ENCODE data around the gene OSR1.

Gene OSR1

DNA sequence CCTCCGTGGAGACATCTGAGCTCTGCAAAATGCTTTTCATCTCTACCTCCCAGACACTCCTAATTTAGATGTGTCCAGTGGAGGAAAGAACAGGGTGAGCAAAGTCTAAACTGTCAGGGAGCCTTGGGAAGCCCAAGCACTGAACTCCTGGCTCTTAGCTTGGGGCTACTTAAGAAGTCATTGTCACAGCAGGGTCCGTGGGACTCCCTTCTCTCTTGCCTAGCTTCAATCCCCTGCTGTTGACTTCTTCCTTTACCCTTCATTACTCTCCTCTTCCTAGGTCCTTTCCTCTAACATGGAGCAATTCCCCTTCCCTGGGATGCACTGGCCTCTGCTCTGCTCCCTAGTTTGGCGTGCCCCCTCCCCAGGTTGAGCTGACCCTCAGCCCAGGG lies 3.4 kb downstream of the OSR1 start:
- TF ChIP-seq, protein P1, sequence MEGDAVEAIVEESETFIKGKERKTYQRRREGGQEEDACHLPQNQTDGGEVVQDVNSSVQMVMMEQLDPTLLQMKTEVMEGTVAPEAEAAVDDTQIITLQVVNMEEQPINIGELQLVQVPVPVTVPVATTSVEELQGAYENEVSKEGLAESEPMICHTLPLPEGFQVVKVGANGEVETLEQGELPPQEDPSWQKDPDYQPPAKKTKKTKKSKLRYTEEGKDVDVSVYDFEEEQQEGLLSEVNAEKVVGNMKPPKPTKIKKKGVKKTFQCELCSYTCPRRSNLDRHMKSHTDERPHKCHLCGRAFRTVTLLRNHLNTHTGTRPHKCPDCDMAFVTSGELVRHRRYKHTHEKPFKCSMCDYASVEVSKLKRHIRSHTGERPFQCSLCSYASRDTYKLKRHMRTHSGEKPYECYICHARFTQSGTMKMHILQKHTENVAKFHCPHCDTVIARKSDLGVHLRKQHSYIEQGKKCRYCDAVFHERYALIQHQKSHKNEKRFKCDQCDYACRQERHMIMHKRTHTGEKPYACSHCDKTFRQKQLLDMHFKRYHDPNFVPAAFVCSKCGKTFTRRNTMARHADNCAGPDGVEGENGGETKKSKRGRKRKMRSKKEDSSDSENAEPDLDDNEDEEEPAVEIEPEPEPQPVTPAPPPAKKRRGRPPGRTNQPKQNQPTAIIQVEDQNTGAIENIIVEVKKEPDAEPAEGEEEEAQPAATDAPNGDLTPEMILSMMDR (IDR thresholded peaks at IDR 0.05; ENCODE audit: borderline replicate concordance, insufficient read depth, low read depth, low read length), result no peak

GRCh38 chr2:19353721-19354050 lies 4.7 kb downstream of the OSR1 start:
- TF ChIP-seq, protein P1 (IDR thresholded peaks at IDR 0.05; ENCODE audit: borderline replicate concordance, insufficient read depth, low read depth, low read length), result no peak
- H3K4me3 ChIP-seq (ENCODE audit: low read depth, low read length), result no peak overlapping the region

More for the DNA sequence above, 3.4 kb downstream of the OSR1 start:
- no peak overlapping the region for H3K4me3 ChIP-seq (ENCODE audit: low read depth, low read length)

GRCh38 chr2:19352946-19353720 lies 5.3 kb downstream of the OSR1 start:
- H3K4me3 ChIP-seq (ENCODE audit: low read depth, low read length), result no peak overlapping the region
- TF ChIP-seq, protein P1 (IDR thresholded peaks at IDR 0.05; ENCODE audit: borderline replicate concordance, insufficient read depth, low read depth, low read length), result no peak

GRCh38 chr2:19351899-19352697 lies 6.3 kb downstream of the OSR1 start:
- TF ChIP-seq, protein P1 (IDR thresholded peaks at IDR 0.05; ENCODE audit: borderline replicate concordance, insufficient read depth, low read depth, low read length), result no peak
- no peak overlapping the region for H3K4me3 ChIP-seq (ENCODE audit: low read depth, low read length)

DNA sequence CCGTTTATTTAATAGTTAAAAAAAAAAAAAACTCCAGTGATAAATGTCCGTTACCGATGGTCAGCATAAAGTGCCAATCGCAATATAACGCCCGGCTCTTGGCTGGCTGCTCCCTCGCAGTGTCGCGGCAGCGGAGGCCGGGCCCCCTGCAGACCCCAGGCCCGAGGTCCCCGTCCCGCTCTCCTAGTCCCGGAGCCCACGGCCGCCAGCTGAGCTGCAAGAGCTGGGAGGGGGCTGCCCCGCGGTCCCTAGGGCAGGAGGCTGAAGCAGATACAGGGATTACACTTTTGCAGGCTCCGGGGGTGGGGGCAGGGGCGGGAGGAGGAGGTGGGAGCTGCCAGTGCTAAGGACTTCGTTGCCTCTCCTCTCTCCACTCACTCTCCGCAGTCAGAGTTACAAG lies 6.9 kb downstream of the OSR1 start:
- no peak overlapping the region for H3K4me3 ChIP-seq (ENCODE audit: low read depth, low read length)
- TF ChIP-seq, protein P1 (IDR thresholded peaks at IDR 0.05; ENCODE audit: borderline replicate concordance, insufficient read depth, low read depth, low read length), result no peak

DNA sequence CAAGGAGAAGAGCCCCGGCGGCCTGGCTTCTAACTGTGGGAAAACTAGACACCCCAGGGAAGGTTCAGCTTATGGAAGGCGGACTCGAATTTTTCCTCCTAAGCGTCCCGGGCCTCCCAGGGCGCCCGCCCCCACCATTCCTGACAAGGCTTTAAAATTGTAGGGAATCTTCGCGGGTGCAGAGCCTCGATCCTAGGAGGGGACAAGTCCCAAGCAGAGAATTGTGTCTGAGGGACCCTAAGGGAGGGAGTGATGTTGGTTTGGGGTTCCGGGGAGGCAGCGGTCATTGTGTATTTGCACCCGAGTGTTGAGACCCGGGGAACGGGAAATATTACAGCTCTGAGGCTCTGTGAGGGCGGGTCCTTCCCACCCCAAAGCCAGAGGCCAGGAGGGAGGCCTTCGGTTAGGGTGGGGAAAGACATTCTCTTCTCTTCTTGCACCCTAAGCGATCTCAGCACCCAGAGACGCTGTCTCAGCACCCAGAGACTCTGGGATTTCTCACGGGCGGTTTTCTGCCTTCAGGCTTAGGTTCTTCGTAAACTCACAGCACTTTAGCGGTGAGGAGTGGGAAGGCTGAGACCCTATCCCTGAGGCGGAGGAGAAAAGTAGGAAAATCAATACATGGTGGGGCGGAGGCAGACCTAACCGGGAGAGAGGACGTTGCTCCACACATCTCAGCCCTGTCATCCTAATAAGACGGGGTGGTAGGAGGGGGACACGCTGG lies 7.6 kb downstream of the OSR1 start:
- TF ChIP-seq, protein P1 (IDR thresholded peaks at IDR 0.05; ENCODE audit: borderline replicate concordance, insufficient read depth, low read depth, low read length), result no peak
- no peak overlapping the region for H3K4me3 ChIP-seq (ENCODE audit: low read depth, low read length)
